WI38 (cell line): ENCODE measurements around the gene DES.

ENCODE experiments used
- H3K4me3 ChIP-seq: 2 replicates; pipeline ENCODE4 v1.5.1; 2011; ENCODE audit warnings: low read depth, mild to moderate bottlenecking, control low read depth, low read length
- CTCF ChIP-seq: IDR thresholded peaks from 2 replicates; pipeline ENCODE4 v1.5.1; 2012; ENCODE audit warnings: low read depth, mild to moderate bottlenecking, control low read depth, low read length

The DES gene

GRCh38 chr2:219428469-219428868 lies 10.3 kb downstream of the DES start:
- TF ChIP-seq CTCF, result no peak
- no peak overlapping the region for H3K4me3 ChIP-seq

GRCh38 chr2:219429958-219430606 lies 11.9 kb downstream of the DES start:
- no peak for TF ChIP-seq CTCF
- H3K4me3 ChIP-seq, result no peak overlapping the region

GRCh38 chr2:219430633-219431615 lies 12.7 kb downstream of the DES start:
- no peak overlapping the region for H3K4me3 ChIP-seq
- 0 out of 2 replicates have a peak, but pooled peaks have one; percentile 10 for TF ChIP-seq CTCF

GRCh38 chr2:219433666-219434467 lies 15.7 kb downstream of the DES start:
- no peak overlapping the region for H3K4me3 ChIP-seq

GRCh38 chr2:219434468-219434717 lies 16.2 kb downstream of the DES start:
- TF ChIP-seq CTCF, result no peak
- H3K4me3 ChIP-seq, result no peak overlapping the region

More at GRCh38 chr2:219433666-219434467, 15.7 kb downstream of the DES start:
- TF ChIP-seq CTCF, result no peak; the same call in 1 of the 2 replicates

GRCh38 chr2:219434718-219435525 lies 16.7 kb downstream of the DES start, which contains the start of gene SPEG:
Gene SPEG (plus strand): TSS chr2:219434843. CDS start chr2:219434978, 135 bp downstream.
- TF ChIP-seq CTCF, result no peak
- H3K4me3 ChIP-seq, result no peak within 1 kb of the TSS
